Psoas muscle (tissue), 8 donors: ENCODE data around the gene S100B. TPM values are rescaled to one million over a fixed set of nuclear protein-coding genes. Genes with fewer than 3 reads are reported as not detected.

Source experiments
- ATAC-seq, 4 donors: fragments of 200-7000 bp; cut with Tn5 transposase; one replicate each; pipeline ENCODE4 v1.9.1; 2020; ENCODE audit warnings: moderate library complexity in 3 of 4, mild to moderate bottlenecking in 2 of 4
- DNase-seq, 2 donors: peaks; one replicate each; pipeline ENCODE4 v3.0.0-alpha.2; 2020
- H3K27ac ChIP-seq: fragments of 200-600 bp; one replicate; pipeline ENCODE4 v1.8.0; 2022
- H3K27me3 ChIP-seq, 3 donors: fragments of 200-600 bp in 1 of 3; one replicate each; pipeline versions ENCODE4 v1.6.1 to v1.8.0; 2013 to 2022; ENCODE audit warnings: low read length in 2 of 3, mild to moderate bottlenecking in 2 of 3, moderate library complexity in 1 of 3; ENCODE audit not compliant: insufficient read depth in 3 of 3
- H3K36me3 ChIP-seq, 2 donors: fragments of 200-600 bp in 1 of 2; one replicate each; pipeline versions ENCODE4 v1.6.1 to v1.8.0; 2013 to 2022; ENCODE audit warnings: low read depth in 1 of 2, mild to moderate bottlenecking in 1 of 2, moderate library complexity in 1 of 2; ENCODE audit not compliant: insufficient read depth in 1 of 2
- H3K4me1 ChIP-seq: fragments of 200-600 bp; one replicate; pipeline ENCODE4 v1.8.0; 2022
- H3K4me3 ChIP-seq: fragments of 200-600 bp; one replicate; pipeline ENCODE4 v1.8.0; 2022; ENCODE audit warnings: mild to moderate bottlenecking
- H3K9me3 ChIP-seq: fragments of 200-600 bp; one replicate; pipeline ENCODE4 v1.8.0; 2022
- WGBS, 3 donors: extraction: QIAGEN DNeasy Blood & Tissue Kit; methylation state at CpG; one replicate each; pipeline versions ENCODE4 v1.1.6 to v1.1.7; 2013; 5-methylcytosine and 5-hydroxymethylcytosine counted together
- intact Hi-C, 2 donors: fragments of 100-400 bp; cut with DNase I; formaldehyde crosslinking; loops; one replicate each; pipeline versions ENCODE4 v1.11.0 to v1.14.2; 2022
- polyA plus RNA-seq, 3 donors: library from polyadenylated mRNA; stranded (reverse); fragments of 200-250 nt; gene quantifications; one replicate each; pipeline ENCODE4 v1.2.3, GENCODE V29; 2013
- total RNA-seq, 4 donors: library from RNA; stranded (reverse); fragmentation: NEBNext Ultra II Directional in 2 of 4; extraction: Animal tissue kit (Norgen Biotek cat#: 25700) in 2 of 4; gene quantifications; one replicate each; pipeline versions ENCODE4 v1.2.1 to v1.2.4, GENCODE V29; 2021 to 2023
- TF ChIP-seq, protein P1 (sequence below): fragments of 200-600 bp; IDR thresholded peaks from one replicate; pipeline ENCODE4 v1.8.0; 2022; ENCODE audit warnings: antibody characterized with exemption
- donor health status: healthy with polysubstance abuse.
- donor health status: DM: no; HTN: no; CAD: no; lungs with moderate emphysema.
- donor health status: Bipolar disorder and iron deficiency.
- donor health status: healthy.
- donor health status: DM: yes; HTN: yes; CAD: no.
- donor health status: DM: no; HTN: no; CAD: no.
- donor health status: DM: no; HTN: no; CAD: no.
- donor health status: DM: yes; HTN: yes; CAD: no.

Gene S100B
- total and polyA plus RNA-seq, 7 donors, result 0.52 to 2.0 (median 1.1) TPM

DNA sequence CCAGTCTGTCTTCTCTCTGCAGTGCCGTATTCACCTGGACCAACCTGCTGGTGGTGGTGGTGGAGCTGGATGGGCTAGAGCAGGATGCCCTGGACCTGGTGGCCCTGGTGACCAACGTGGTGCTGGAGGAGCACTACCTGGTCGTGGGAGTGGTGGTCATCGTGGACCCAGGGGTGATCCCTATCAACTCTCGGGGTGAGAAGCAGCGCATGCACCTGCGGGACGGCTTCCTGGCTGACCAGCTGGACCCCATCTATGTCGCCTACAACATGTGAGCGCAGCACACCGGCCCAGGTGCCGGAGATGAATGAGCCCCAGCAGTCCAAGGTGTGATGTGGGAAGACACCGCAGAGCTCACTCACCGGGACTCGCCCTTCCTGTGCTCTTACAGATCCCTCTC is 37.5 kb downstream of the S100B start:
- Histone ChIP-seq H3K4me1 (no peaks in the 10 kb centered on the region), H3K27ac (no peak overlapping the region), H3K9me3 (peaks cover 7% of the 10 kb centered on the region), H3K4me3 (no peak overlapping the region), H3K36me3 (peaks cover 4 to 86% of the 10 kb centered on the region in 2 donors), H3K27me3 (no peaks in the 10 kb centered on the region)
- TF ChIP-seq, protein P1, sequence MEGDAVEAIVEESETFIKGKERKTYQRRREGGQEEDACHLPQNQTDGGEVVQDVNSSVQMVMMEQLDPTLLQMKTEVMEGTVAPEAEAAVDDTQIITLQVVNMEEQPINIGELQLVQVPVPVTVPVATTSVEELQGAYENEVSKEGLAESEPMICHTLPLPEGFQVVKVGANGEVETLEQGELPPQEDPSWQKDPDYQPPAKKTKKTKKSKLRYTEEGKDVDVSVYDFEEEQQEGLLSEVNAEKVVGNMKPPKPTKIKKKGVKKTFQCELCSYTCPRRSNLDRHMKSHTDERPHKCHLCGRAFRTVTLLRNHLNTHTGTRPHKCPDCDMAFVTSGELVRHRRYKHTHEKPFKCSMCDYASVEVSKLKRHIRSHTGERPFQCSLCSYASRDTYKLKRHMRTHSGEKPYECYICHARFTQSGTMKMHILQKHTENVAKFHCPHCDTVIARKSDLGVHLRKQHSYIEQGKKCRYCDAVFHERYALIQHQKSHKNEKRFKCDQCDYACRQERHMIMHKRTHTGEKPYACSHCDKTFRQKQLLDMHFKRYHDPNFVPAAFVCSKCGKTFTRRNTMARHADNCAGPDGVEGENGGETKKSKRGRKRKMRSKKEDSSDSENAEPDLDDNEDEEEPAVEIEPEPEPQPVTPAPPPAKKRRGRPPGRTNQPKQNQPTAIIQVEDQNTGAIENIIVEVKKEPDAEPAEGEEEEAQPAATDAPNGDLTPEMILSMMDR, result no peak
- DNase-seq (no peak), ATAC-seq (no peak)
- intact Hi-C loops, result no loop called here
- 85 to 96% (median 94%) methylated on average over 15 of the region's 15 CpGs for WGBS, 3 donors

DNA sequence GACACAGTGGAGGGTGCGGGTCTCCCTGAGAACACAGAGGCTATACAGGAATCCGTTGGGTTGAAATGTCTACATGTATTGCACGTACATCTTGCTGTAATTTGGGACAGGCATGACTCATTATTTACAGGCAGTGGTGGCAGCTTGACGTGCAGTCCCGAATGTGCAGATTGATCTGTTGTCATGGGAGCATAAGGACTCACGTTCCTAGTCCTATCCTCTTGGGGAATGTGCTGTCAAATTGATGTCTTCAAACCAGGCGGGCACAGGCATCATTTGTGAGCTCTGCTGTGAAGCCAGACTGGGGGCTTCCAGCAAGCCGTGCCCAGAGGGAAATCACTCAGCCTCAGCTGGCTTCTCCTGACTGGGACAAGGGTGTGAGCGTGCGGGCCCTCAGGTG is 40.5 kb downstream of the S100B start:
- TF ChIP-seq, protein P1, result no peak
- no peak overlapping the region for H3K27ac ChIP-seq
- H3K36me3 ChIP-seq, result peaks cover 0 to 96% of the 10 kb centered on the region in 2 donors
- 87 to 91% (median 89%) methylated on average over 10 of the region's 10 CpGs for WGBS, 3 donors
- H3K9me3 ChIP-seq, result no peaks in the 10 kb centered on the region
- H3K4me3 ChIP-seq, result no peak overlapping the region
- intact Hi-C loops, result no loop called here
- DNase-seq, result no peak
- ATAC-seq, result no peak
- no peaks in the 10 kb centered on the region for H3K27me3 ChIP-seq
- H3K4me1 ChIP-seq, result no peaks in the 10 kb centered on the region

DNA sequence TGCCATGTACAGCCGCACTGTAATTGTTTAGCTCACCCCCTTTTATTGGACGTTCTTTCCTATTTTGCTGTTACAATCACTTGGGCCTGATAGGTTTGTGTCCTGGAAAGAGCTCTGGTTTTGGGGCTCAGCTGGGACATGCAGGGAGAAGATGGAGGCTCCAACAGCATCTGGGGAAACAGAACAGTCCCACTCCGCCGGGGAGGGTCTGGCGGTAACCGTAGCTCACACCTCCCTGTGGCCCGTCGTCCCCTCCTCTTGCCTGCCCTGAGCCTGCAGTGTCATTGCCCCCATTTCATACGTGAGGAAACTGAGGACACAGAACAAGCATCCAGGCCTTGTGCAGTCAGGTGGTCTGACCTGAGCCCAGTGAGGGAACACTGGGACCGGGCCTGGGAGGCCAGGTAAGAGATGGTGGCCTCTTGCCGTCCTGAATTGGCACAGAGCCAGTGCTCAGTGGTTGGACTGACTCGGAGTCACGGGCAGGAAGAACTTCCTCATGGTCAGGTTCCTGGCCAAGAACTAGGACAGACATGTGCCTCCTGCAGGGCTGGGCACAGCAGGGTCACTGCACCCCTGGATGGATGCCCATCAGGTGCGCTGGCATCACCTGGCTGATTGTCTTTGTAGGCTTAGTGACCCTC is 41.8 kb downstream of the S100B start:
- intact Hi-C loops, result no loop called here
- peak in 1 of 2 donors; percentile 60 for DNase-seq
- WGBS, 3 donors, result 84 to 91% (median 84%) methylated on average over 14 of the region's 14 CpGs
- Histone ChIP-seq H3K4me3 (no peak overlapping the region), H3K4me1 (no peaks in the 10 kb centered on the region), H3K27me3 (no peaks in the 10 kb centered on the region), H3K9me3 (no peaks in the 10 kb centered on the region), H3K27ac (no peak overlapping the region), H3K36me3 (peaks cover 0 to 99% of the 10 kb centered on the region in 2 donors)
- TF ChIP-seq, protein P1, result no peak
- no peak for ATAC-seq

DNA sequence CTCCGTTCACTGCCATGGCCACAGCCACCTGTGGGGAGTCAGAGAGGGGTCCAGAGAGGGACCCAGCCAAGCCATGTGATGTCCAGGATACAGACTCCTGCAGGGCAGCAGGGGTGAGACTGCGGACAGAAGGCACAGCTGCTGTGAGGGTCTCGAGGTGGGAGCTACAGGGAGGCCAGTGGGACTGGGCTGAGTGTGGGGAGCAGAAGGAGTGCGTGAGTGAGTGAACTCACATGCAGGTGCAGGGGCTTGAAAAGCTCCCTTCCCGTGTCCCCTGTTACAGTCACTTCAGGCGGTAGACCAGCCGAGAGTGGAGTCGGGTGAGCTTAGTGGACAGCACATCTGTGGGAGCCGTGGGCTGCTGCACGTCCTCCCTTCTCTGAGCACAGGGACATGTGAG is 42.4 kb downstream of the S100B start:
- no peak overlapping the region for H3K4me3 ChIP-seq
- no peak overlapping the region for H3K27ac ChIP-seq
- H3K36me3 ChIP-seq, result peaks cover 0 to 99% of the 10 kb centered on the region in 2 donors
- no peaks in the 10 kb centered on the region for H3K4me1 ChIP-seq
- no peaks in the 10 kb centered on the region for H3K9me3 ChIP-seq
- no peaks in the 10 kb centered on the region for H3K27me3 ChIP-seq
- DNase-seq (no peak), ATAC-seq (no peak)
- intact Hi-C loops, result no loop called here
- 86 to 94% (median 86%) methylated on average over 10 of the region's 10 CpGs for WGBS, 3 donors
- TF ChIP-seq, protein P1, result no peak
